ENCODE results near the gene DBH. TPM values are rescaled to one million over a fixed set of nuclear protein-coding genes. Genes with fewer than 3 reads are reported as not detected.

Gene DBH
- total and polyA plus RNA-seq, 5 donors = 0.05 to 0.14 (median 0.09) TPM; not detected in 2

- Histone ChIP-seq H3K4me1 (ENCODE audit: control insufficient read depth, insufficient read depth, low read length) (peaks cover 3% of the 10 kb centered on the region), H3K4me3 (ENCODE audit: low read length) (peak overlapping the region; percentile 2), H3K27ac (ENCODE audit: low read length) (peak overlapping the region; percentile 2), H3K27me3 (ENCODE audit: control insufficient read depth, insufficient read depth) (no peaks in the 10 kb centered on the region), H3K9me3 (ENCODE audit: control insufficient read depth, low read length) (no peaks in the 10 kb centered on the region)
- intact Hi-C loops (cut with DNase I) = no loop called here
- DNase-seq (peak; percentile 71 to 91 (median 90)), ATAC-seq (peak; percentile 90 to 91)
- 7% methylated on average over 46 of the region's 46 CpGs for WGBS
Measured at GRCh38 chr9:133658442-133659431, 22.6 kb downstream of the DBH start.

DNA sequence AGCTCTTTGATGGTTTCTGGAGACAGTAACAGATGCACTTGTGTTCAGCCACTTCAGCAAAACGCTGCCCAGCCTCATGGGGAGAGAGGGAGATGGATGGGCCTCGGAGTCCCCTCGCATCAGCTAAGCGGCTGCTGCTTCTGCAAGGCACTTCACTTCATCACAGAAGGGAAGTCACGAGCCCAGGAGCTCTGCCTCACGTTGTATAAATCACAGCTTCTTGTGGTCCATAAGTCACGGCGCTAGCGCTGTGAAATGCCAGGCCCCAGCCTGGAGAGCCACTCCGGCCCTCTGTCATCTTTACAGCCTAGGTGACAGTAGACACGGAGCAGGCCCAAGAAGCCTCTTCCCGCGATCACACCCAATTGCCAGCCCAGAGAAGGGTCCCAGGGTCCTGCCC lies 23.4 kb downstream of the DBH start:
- 63% methylated on average over 13 of the region's 13 CpGs for WGBS
- intact Hi-C loops (cut with DNase I) = no loop called here

GRCh38 chr9:133661846-133662540 lies 25.8 kb downstream of the DBH start:
- peak in 1 of 3 donors; percentile 16 for DNase-seq
- 89% methylated on average over 26 of the region's 26 CpGs for WGBS
- Histone ChIP-seq H3K27me3 (ENCODE audit: control insufficient read depth, insufficient read depth) (no peaks in the 10 kb centered on the region), H3K4me3 (ENCODE audit: low read length) (no peak overlapping the region), H3K27ac (ENCODE audit: low read length) (no peak overlapping the region), H3K4me1 (ENCODE audit: control insufficient read depth, insufficient read depth, low read length) (peaks cover 3% of the 10 kb centered on the region), H3K9me3 (ENCODE audit: control insufficient read depth, low read length) (no peaks in the 10 kb centered on the region)
- intact Hi-C loops (cut with DNase I) = no loop called here
- ATAC-seq = no peak

More for the DNA sequence above, 23.4 kb downstream of the DBH start:
- DNase-seq (no peak), ATAC-seq (no peak)
- H3K4me1 ChIP-seq (ENCODE audit: control insufficient read depth, insufficient read depth, low read length) = peaks cover 3% of the 10 kb centered on the region
- no peak overlapping the region for H3K27ac ChIP-seq (ENCODE audit: low read length)
- no peak overlapping the region for H3K4me3 ChIP-seq (ENCODE audit: low read length)
- no peaks in the 10 kb centered on the region for H3K27me3 ChIP-seq (ENCODE audit: control insufficient read depth, insufficient read depth)
- no peaks in the 10 kb centered on the region for H3K9me3 ChIP-seq (ENCODE audit: control insufficient read depth, low read length)

GRCh38 chr9:133664173-133665050 lies 28.2 kb downstream of the DBH start:
- DNase-seq = peak in 2 of 3 donors; percentile 44 to 50
- ATAC-seq = no peak
- Histone ChIP-seq H3K9me3 (ENCODE audit: control insufficient read depth, low read length) (no peaks in the 10 kb centered on the region), H3K27me3 (ENCODE audit: control insufficient read depth, insufficient read depth) (no peaks in the 10 kb centered on the region), H3K4me3 (ENCODE audit: low read length) (no peak overlapping the region), H3K4me1 (ENCODE audit: control insufficient read depth, insufficient read depth, low read length) (no peaks in the 10 kb centered on the region), H3K27ac (ENCODE audit: low read length) (no peak overlapping the region)
- intact Hi-C loops (cut with DNase I) = no loop called here
- 90% methylated on average over 27 of the region's 27 CpGs for WGBS

- Histone ChIP-seq H3K9me3 (ENCODE audit: control insufficient read depth, low read length) (no peaks in the 10 kb centered on the region), H3K27ac (ENCODE audit: low read length) (no peak overlapping the region), H3K4me1 (ENCODE audit: control insufficient read depth, insufficient read depth, low read length) (no peaks in the 10 kb centered on the region), H3K4me3 (ENCODE audit: low read length) (no peak overlapping the region), H3K27me3 (ENCODE audit: control insufficient read depth, insufficient read depth) (no peaks in the 10 kb centered on the region)
- ATAC-seq (no peak), DNase-seq (peak in 2 of 3 donors; percentile 49 to 57)
- WGBS = 92% methylated on average over 13 of the region's 13 CpGs
- intact Hi-C loops (cut with DNase I) = no loop called here
Measured at GRCh38 chr9:133665096-133665495, 28.9 kb downstream of the DBH start.

GRCh38 chr9:133665535-133665934 lies 29.4 kb downstream of the DBH start:
- Histone ChIP-seq H3K27ac (ENCODE audit: low read length) (no peak overlapping the region), H3K27me3 (ENCODE audit: control insufficient read depth, insufficient read depth) (no peaks in the 10 kb centered on the region), H3K4me3 (ENCODE audit: low read length) (no peak overlapping the region), H3K9me3 (ENCODE audit: control insufficient read depth, low read length) (no peaks in the 10 kb centered on the region), H3K4me1 (ENCODE audit: control insufficient read depth, insufficient read depth, low read length) (no peaks in the 10 kb centered on the region)
- 81% methylated on average over 12 of the region's 12 CpGs for WGBS
- DNase-seq (peak in 2 of 3 donors; percentile 42 to 54), ATAC-seq (no peak)
- intact Hi-C loops (cut with DNase I) = no loop called here

DNA sequence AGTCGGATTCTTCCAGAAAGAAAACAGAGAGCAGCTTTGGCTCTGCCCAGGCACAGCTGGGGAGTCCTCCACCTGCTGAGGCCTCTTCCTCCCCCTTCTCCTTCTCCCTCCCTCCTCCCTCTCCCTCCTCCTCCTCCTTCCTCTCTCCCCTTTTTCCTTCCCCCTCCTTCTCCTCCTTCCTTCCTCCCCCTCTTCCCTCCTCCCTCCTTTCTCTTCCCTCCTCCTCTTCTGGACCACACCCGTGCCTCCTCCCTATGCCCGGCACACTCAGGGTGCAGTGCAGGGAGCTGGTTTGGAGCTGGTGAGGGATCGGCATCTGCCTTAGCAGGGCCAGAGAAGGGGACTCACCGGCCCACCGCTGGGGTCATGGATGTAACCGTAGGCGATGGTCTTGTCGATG lies 30.2 kb downstream of the DBH start:
- intact Hi-C loops (cut with DNase I) = no loop called here
- Histone ChIP-seq H3K9me3 (ENCODE audit: control insufficient read depth, low read length) (no peaks in the 10 kb centered on the region), H3K4me3 (ENCODE audit: low read length) (no peak overlapping the region), H3K4me1 (ENCODE audit: control insufficient read depth, insufficient read depth, low read length) (no peaks in the 10 kb centered on the region), H3K27ac (ENCODE audit: low read length) (no peak overlapping the region), H3K27me3 (ENCODE audit: control insufficient read depth, insufficient read depth) (no peaks in the 10 kb centered on the region)
- no peak for ATAC-seq
- 77% methylated on average over 9 of the region's 9 CpGs for WGBS
- peak in 1 of 3 donors; percentile 53 for DNase-seq

DNA sequence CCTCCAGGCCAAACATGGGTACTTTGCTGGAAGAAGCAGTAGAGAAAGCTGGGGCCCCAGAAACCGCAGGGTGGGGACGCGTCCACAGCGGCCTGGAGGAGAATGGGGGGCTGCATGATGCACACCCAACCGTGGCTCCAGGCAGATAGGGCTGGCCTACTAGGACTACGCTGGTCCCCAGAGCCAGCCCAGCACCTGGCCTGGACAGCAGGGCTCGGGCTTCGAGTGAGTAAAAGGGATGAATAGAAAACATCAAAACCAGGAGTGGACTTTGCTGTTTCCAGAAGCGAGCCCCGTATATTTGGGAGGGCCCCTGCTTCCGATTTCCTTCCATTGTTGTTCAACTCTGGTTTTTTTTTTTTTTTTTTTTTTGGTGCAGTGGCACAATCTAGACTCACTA lies 30.7 kb downstream of the DBH start:
- intact Hi-C loops (cut with DNase I) = no loop called here
- Histone ChIP-seq H3K4me1 (ENCODE audit: control insufficient read depth, insufficient read depth, low read length) (no peaks in the 10 kb centered on the region), H3K4me3 (ENCODE audit: low read length) (no peak overlapping the region), H3K9me3 (ENCODE audit: control insufficient read depth, low read length) (no peaks in the 10 kb centered on the region), H3K27ac (ENCODE audit: low read length) (no peak overlapping the region), H3K27me3 (ENCODE audit: control insufficient read depth, insufficient read depth) (no peaks in the 10 kb centered on the region)
- DNase-seq (no peak), ATAC-seq (peak in 1 of 2 donors; percentile 29)
- WGBS = 64% methylated on average over 11 of the region's 11 CpGs

- no peaks in the 10 kb centered on the region for H3K27me3 ChIP-seq (ENCODE audit: control insufficient read depth, insufficient read depth)
- 63% methylated on average over 17 of the region's 17 CpGs for WGBS
- H3K4me3 ChIP-seq (ENCODE audit: low read length) = no peak overlapping the region
- H3K4me1 ChIP-seq (ENCODE audit: control insufficient read depth, insufficient read depth, low read length) = no peaks in the 10 kb centered on the region
- intact Hi-C loops (cut with DNase I) = no loop called here
- ATAC-seq = no peak
- no peak overlapping the region for H3K27ac ChIP-seq (ENCODE audit: low read length)
- H3K9me3 ChIP-seq (ENCODE audit: control insufficient read depth, low read length) = no peaks in the 10 kb centered on the region
- DNase-seq = peak in 2 of 3 donors; percentile 34 to 38
Measured at GRCh38 chr9:133667759-133668450, 31.7 kb downstream of the DBH start.

- 85% methylated on average over 15 of the region's 16 CpGs for WGBS
- ATAC-seq = no peak
- H3K27ac ChIP-seq (ENCODE audit: low read length) = no peak overlapping the region
- no peak overlapping the region for H3K4me3 ChIP-seq (ENCODE audit: low read length)
- intact Hi-C loops (cut with DNase I) = no loop called here
- H3K27me3 ChIP-seq (ENCODE audit: control insufficient read depth, insufficient read depth) = no peaks in the 10 kb centered on the region
- H3K9me3 ChIP-seq (ENCODE audit: control insufficient read depth, low read length) = no peaks in the 10 kb centered on the region
- H3K4me1 ChIP-seq (ENCODE audit: control insufficient read depth, insufficient read depth, low read length) = no peaks in the 10 kb centered on the region
- peak in 2 of 3 donors; percentile 39 for DNase-seq
Measured at GRCh38 chr9:133669182-133669801, 33.1 kb downstream of the DBH start.
